ENCODE measurements around the gene SPEM1.

The SPEM1 gene

DNA sequence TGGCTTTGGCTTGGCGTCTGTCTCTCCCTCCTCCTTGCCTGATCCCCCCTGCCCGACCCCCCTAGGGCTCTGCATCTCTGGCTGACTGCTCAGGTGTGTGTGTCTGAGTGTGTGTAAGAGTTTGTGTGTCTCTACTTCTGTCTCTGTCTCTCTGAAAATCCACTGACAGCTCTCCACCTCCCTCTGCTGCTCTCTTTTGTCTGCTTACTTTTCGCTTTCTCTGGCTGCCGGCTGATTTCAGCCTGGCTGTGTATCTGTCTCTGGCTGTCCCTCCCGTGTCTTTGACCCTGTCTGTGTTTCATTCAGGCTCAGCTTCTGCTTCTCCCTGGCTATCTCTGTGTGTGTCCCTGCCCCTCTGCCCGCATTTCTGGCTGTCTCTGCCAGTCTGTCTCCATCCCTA, 3.8 kb upstream of the SPEM1 start:
- H3K27ac ChIP-seq: no peak overlapping the region
- DNase-seq (ENCODE audit: low read depth, low spot score): no peak

GRCh38 chr17:7417056-7417655, 3.0 kb upstream of the SPEM1 start:
- no peak for DNase-seq (ENCODE audit: low read depth, low spot score)
- H3K27ac ChIP-seq: no peak overlapping the region

GRCh38 chr17:7418472-7419152, 1.5 kb upstream of the SPEM1 start:
- DNase-seq (ENCODE audit: low read depth, low spot score): no peak
- H3K27ac ChIP-seq: no peak overlapping the region

- H3K27ac ChIP-seq: no peak overlapping the region
- DNase-seq (ENCODE audit: low read depth, low spot score): no peak
Measured at GRCh38 chr17:7421186-7421585, 1.1 kb downstream of the SPEM1 start.

GRCh38 chr17:7423679-7424078, 3.6 kb downstream of the SPEM1 start:
- no peak overlapping the region for H3K27ac ChIP-seq
- DNase-seq (ENCODE audit: low read depth, low spot score): no peak

- H3K27ac ChIP-seq: no peak within 1 kb of the TSS
- DNase-seq (ENCODE audit: low read depth, low spot score): no peak
Measured at GRCh38 chr17:7425316-7425715, 5.2 kb downstream of the SPEM1 start, which contains the start of gene SPEM2. Gene SPEM2 (plus strand): TSS chr17:7425616. CDS start chr17:7425689, 73 bp downstream.

DNA sequence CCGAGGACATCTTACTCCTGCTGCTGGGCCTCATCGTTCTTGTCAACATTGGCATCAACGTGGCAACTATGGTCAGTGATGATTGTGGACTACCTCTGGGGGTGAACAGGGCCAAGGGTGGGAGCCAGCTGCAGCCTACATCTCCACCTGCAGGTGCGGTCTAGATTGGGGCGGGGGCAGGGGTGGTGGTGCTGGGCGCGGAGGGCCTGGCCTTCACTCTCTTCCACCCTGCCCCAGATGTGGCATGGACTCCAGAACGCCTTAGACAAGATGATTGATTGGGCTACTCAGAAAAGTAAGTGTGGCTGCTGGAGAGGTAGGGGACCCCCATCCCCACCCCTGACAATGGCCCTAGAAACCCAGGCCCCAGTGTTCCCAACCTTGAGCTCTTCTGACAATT, 5.6 kb downstream of the SPEM1 start:
- H3K27ac ChIP-seq: no peak overlapping the region
- no peak for DNase-seq (ENCODE audit: low read depth, low spot score)

DNA sequence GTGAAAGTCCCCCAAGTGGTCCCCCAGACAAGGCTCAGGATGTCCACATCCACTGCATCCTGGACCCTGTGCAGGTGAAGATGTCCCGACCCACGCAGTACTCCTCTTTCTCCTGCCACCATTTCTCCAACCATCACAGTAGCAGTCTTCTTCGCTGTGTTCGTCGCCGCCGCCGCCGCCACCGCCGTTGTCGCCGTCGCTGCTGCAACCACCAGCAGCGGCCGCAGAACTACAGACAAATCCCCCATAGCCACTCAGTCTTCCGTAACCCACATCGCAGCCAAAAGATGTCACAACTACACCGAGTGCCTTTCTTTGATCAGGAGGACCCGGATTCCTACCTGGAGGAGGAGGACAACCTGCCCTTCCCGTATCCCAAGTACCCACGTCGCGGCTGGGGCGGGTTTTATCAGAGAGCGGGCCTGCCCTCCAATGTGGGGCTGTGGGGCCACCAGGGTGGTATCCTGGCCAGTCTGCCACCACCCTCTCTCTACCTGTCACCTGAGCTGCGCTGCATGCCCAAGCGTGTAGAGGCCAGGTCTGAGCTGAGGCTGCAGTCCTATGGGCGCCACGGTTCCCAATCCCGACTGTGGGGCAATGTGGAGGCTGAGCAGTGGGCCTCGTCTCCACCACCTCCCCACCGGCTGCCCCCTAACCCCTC, 6.2 kb downstream of the SPEM1 start:
- H3K27ac ChIP-seq: no peak overlapping the region
- no peak for DNase-seq (ENCODE audit: low read depth, low spot score)

DNA sequence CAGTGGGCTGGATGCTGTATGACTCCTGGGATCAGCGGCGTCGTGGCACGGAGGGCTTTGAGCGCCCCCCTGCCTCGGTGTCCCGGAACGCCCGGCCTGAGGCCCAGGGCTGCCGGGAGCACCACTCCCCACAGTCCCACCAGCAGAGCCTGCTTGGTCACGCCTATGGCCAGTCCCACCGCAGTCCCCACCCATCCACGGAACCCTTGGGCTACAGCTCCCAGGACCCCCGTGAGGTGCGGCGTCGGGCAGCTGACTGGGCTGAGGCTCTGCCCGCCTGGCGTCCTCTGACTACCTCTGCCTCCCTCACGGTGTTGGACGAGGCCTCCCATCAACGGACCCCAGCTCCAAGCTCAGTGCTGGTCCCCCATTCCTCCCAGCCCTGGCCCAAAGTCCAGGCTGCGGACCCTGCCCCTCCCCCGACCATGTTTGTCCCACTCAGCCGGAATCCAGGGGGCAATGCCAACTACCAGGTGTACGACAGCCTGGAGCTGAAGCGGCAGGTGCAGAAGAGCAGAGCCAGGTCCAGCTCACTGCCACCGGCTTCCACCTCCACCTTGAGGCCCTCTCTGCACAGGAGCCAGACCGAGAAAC, 6.9 kb downstream of the SPEM1 start:
- no peak for DNase-seq (ENCODE audit: low read depth, low spot score)
- no peak overlapping the region for H3K27ac ChIP-seq

- no peak for DNase-seq (ENCODE audit: low read depth, low spot score)
- no peak overlapping the region for H3K27ac ChIP-seq
Measured at GRCh38 chr17:7427549-7427948, 7.4 kb downstream of the SPEM1 start.

GRCh38 chr17:7428557-7428956, 8.4 kb downstream of the SPEM1 start, which contains the start of gene SPEM3:
Gene SPEM3 (plus strand): TSS chr17:7428857. CDS start chr17:7428903, 46 bp downstream.
- no peak within 1 kb of the TSS for H3K27ac ChIP-seq
- DNase-seq (ENCODE audit: low read depth, low spot score): no peak

GRCh38 chr17:7429722-7430121, 9.6 kb downstream of the SPEM1 start:
- H3K27ac ChIP-seq: no peak overlapping the region
- no peak for DNase-seq (ENCODE audit: low read depth, low spot score)

DNA sequence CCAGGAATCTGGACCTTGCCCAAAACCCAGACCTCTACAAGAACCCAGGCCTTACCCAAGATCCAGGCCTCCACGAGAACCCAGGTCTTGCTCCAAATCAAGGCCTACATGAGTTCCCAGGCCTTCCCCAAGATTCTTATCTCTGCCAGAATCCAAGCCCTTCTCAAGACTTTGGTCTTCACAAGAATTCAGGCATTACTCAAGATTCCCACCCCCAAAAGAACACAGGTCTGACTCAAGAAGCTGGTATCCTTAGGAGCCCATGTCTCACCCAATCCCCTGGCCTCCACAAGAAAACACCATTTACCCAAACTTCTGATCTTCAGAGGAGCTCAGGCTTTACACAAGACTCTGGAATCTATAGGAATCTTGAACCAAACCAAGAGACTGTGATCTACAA, 11.1 kb downstream of the SPEM1 start:
- DNase-seq (ENCODE audit: low read depth, low spot score): no peak
- H3K27ac ChIP-seq: no peak overlapping the region

DNA sequence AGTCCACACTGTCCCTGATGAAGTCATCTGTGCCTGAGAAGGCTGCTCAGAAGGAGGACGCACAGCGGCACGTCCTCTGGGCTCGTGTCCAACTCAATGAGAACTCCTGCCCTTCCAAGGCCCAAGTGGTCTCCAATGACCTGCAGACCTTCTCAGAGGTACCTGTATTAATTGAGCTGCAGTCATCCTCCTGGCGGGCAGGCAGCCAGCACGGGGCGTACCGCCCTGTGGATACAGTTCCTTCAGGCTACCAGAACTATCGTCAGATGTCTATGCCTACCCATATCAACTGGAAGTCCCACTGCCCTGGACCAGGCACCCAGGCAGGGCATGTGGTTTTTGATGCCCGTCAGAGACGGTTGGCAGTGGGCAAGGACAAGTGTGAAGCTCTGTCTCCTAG, 12.2 kb downstream of the SPEM1 start:
- DNase-seq (ENCODE audit: low read depth, low spot score): no peak
- no peak overlapping the region for H3K27ac ChIP-seq

DNA sequence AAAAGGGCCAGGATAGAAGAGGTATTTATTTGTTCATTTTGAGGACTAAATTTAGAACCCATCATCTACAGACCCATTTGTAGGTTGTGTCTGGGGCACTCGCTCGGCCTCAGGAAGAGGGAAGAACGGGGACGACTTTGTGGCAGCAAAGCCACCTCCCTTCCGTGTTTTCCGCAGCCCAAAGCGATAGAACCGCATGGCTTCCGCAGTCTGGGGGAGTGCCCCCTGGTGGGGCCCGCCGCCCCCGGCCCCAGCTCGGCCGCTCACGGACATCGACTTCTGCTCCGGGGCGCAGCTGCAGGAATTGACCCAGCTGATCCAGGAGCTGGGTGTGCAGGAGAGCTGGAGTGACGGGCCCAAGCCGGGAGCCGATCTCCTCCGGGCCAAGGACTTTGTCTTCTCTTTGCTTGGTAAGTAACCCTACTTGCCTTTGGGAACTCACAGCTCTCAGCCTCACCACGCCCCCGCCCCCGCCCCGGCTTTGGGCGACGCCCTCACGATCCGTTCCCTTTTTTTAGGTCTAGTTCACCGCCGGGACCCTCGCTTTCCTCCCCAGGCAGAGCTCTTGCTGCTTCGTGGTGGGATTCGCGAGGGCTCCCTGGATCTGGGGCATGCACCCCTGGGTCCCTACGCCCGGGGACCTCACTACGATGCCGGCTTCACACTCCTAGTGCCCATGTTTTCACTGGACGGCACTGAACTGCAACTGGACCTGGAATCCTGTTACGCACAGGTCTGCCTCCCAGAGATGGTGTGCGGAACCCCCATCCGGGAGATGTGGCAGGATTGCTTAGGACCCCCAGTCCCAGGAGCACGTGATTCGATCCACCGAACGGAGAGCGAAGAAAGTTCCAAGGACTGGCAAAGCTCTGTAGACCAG, 15.8 kb downstream of the SPEM1 start:
- H3K27ac ChIP-seq: peak overlapping the region; percentile 89
- DNase-seq (ENCODE audit: low read depth, low spot score): no peak

DNA sequence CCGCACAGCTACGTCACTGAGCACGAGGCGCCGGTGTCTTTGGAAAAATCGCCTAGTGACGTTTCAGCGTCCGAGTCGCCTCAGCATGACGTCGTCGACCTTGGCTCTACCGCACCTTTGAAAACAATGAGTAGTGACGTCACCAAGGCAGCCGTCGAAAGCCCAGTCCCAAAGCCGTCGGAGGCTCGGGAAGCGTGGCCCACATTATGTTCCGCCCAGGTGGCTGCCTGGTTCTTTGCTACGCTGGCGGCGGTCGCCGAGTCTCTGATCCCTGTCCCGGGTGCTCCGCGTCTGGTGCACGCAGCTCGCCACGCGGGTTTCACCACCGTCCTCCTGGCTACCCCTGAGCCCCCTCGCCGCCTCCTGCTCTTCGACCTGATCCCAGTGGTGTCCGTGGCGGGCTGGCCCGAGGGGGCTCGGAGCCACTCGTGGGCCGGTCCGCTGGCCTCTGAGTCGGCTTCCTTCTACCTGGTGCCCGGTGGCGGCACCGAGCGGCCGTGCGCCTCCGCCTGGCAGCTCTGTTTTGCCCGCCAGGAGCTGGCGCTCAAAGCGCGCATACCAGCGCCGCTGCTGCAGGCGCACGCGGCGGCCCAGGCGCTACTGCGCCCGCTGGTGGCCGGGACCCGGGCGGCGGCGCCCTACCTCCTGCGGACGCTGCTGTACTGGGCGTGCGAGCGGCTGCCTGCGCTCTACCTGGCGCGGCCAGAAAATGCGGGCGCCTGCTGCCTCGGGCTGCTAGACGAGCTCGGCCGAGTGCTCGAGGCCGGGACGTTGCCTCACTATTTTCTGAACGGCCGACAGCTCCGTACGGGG, 16.6 kb downstream of the SPEM1 start:
- peak; percentile 72 for DNase-seq (ENCODE audit: low read depth, low spot score)
- peak overlapping the region; percentile 89 for H3K27ac ChIP-seq

- peak overlapping the region; percentile 89 for H3K27ac ChIP-seq
- DNase-seq (ENCODE audit: low read depth, low spot score): no peak
Measured at GRCh38 chr17:7437369-7437863, 17.3 kb downstream of the SPEM1 start.

- H3K27ac ChIP-seq: peak overlapping the region; percentile 89
- DNase-seq (ENCODE audit: low read depth, low spot score): no peak
Measured at GRCh38 chr17:7437950-7438614, 18.0 kb downstream of the SPEM1 start.

Data from epithelial cell of prostate (primary cell).